ENCODE results near the gene PRR5L.

The PRR5L gene

DNA sequence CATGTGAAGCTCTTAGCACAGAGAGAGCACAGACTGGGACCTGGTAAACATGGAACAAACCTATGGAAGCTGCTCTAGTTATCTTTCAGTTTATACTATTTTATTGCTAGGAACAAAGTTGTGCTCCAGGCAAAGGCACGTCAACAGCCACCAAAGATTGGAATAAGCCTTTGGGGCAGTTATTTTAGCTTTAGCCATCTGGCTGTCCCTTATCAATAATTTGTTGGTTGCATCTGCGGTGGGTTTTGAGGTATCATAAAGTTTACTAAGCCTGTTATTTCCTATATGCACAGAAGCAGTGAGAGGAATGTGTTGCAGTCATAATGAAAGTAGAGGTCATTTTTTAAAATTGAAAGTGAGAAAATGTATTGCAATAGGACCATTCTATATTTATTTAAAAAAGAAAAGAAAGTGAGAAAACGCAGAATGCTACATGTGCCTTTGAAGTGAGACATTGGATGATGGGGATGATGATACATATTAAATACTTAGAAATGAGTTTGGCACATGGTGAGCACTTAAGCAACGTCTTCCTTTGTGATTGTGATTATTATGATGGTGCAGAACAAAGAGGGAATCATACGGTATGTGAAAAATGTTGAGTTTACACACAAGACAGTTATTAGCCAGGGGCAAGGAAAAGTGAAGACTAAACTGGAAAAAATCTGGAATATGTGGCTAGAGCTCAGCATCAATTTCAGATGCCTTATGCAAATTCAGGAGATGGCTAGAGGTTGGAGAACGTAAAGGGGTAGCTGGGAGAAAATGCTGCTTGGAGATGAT is 58.3 kb downstream of the PRR5L start:
- no peak for DNase-seq (ENCODE audit: low read depth in 2 of 2, low spot score in 1 of 2)

- no peak for DNase-seq (ENCODE audit: low read depth in 2 of 2, low spot score in 1 of 2)
These were observed 60.1 kb downstream of the PRR5L start for GRCh38 chr11:36356201-36356600.

- DNase-seq (ENCODE audit: low read depth in 2 of 2, low spot score in 1 of 2): no peak
These were observed 61.7 kb downstream of the PRR5L start for GRCh38 chr11:36357831-36358230.

DNA sequence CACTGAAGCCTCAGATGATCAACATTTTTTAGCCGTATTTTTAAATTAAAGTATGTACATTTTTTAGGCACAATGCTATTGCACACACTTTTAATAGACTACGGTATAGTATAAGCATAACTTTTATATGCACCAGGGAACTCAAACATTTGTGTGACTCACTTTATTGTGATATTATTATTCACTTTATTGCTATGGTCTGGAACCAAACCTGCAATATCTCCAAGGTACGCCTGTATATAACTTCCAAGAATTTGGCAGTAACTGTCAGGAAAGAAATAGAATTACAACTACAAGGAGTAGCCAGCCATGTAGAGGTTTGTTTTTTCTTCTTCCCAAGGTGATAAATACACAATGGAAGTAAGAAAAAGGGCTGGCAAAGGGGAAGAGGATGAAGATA is 62.3 kb downstream of the PRR5L start:
- DNase-seq (ENCODE audit: low read depth in 2 of 2, low spot score in 1 of 2): no peak

DNA sequence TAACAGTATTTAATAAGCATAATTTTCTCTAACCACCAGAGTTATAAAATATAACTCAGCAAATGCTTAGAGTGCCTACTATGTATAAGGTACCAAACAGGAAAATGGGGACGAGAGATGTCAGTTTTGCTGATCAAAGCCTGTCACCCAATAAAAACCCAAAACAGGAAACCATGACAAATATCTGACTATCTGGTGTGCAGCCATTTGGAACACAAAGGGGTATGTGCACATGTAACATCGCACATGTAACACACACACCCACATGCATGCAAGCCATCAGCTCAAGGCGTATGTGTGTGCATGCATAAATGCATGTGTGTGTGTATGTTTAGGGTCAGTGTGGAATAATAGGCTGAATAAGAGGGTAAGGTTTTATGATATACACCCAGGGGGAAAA is 64.2 kb downstream of the PRR5L start:
- no peak for DNase-seq (ENCODE audit: low read depth in 2 of 2, low spot score in 1 of 2)

DNA sequence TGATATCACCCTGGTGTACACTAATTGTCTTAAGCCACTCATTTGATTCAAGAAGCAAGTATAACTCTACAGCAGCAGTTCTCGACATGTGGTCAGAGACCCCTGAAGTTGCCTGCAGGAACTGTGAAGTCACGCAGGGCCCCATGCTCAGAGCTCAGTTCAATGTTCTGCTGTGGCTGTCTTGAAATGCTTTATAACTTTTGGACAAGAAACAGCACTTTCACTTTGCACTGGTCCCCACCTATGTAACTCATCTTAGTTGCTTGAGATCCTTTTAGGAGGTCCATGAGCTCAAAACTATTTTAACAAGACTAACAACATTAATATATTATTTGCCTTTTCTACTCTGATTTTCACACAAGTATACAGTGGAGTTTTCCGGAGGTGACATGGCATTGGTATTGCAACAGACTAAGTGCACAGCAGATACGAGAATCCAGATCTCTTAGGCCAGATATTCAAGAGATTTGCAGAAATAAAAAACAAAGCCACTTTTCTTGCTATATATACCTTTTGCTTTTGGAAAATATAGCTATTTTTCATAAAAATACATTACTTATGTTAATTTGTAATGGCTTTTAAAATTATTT is 64.8 kb downstream of the PRR5L start:
- DNase-seq (ENCODE audit: low read depth in 2 of 2, low spot score in 1 of 2): no peak

- no peak for DNase-seq (ENCODE audit: low read depth in 2 of 2, low spot score in 1 of 2)
These were observed 65.4 kb downstream of the PRR5L start for GRCh38 chr11:36361472-36361871.

GRCh38 chr11:36361901-36362391 is 65.9 kb downstream of the PRR5L start:
- DNase-seq (ENCODE audit: low read depth in 2 of 2, low spot score in 1 of 2): no peak

GRCh38 chr11:36362902-36363301 is 66.8 kb downstream of the PRR5L start:
- no peak for DNase-seq (ENCODE audit: low read depth in 2 of 2, low spot score in 1 of 2)

DNA sequence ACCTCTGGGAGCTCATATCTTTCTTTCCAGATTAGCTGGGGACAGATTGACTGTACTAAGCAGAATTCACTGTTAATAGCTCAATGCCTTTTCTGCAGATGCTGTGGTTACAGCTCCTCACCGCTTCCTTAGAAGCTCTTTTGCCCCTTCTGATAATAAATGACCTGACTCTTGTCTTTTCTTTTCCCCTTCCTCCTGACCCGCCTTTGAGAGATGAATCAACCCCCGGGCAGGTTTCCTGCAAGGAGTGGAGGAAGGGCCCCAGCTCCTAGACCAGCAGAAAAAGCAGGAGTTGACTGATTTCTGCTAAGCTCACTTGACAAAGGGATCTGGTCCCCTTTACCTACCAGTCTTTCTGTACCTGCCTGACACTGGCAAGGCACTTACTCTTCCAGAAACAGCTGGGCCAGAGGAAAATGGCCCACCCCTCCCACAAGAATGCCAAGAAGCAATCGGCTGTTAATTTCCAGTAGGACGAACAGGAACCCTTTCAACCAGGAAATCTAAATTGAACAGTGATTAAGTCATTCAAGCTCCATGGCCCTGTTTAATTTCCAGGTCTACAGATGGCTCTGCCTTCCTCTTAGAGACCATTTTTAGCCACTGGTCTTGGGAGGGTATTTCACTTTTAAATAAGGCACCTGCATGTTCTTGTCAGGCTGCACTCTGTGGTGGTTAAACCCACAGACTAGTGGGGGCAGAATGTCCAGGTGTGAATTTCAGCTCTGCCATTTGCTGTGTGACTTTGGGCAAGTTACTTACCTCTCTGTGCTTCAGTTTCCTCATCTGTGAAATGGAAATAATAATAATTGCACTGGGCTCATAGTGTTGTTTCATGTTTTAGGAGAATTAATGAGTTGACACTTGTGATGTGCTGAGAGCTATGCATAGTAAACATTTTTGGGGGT is 67.5 kb downstream of the PRR5L start:
- no peak for DNase-seq (ENCODE audit: low read depth in 2 of 2, low spot score in 1 of 2)

- DNase-seq (ENCODE audit: low read depth in 2 of 2, low spot score in 1 of 2): no peak
These were observed 68.7 kb downstream of the PRR5L start for GRCh38 chr11:36364551-36365325.

- DNase-seq (ENCODE audit: low read depth in 2 of 2, low spot score in 1 of 2): no peak
These were observed 69.8 kb downstream of the PRR5L start for GRCh38 chr11:36365907-36366306.

DNA sequence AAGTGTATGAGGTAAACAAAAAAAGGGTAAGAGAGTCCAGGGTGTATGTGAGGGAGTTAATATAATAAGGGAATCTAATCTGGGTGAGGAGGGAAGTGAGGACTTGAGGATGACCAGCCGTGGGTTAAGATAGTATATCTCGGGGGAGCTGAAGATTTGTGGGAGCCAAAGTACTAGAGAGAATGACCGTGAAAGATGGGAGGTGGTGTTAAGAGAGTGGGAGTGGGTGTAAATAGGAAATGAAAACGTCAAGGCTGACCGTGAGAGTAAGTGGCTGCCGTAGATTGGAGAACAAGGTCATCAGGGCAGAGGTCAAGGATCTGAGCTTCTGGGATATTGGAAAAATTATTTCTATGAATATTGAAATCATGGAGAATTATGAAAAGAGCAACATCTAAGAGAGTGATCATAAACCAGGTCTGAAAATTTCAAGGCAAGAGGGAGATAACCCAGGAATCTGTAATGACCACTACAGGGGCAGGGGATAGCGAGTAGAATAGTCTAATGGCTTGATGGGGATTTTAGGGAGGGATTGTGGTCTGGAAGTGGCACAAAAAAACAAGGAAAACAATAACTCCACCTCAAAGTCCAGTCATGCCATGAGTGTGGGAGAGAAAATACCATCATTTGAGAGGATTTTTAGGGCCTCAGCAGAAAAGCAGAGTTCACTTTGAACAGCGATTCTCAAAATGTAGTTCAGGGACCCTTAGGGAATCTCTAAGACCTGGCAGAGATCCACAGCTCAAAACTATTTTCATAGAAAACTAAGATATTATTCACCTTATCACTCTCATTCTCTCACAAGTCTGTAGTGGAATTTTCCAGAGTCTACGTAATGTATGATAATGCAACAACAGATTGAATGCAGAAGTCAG is 72.0 kb downstream of the PRR5L start:
- no peak for DNase-seq (ENCODE audit: low read depth in 2 of 2, low spot score in 1 of 2)

DNA sequence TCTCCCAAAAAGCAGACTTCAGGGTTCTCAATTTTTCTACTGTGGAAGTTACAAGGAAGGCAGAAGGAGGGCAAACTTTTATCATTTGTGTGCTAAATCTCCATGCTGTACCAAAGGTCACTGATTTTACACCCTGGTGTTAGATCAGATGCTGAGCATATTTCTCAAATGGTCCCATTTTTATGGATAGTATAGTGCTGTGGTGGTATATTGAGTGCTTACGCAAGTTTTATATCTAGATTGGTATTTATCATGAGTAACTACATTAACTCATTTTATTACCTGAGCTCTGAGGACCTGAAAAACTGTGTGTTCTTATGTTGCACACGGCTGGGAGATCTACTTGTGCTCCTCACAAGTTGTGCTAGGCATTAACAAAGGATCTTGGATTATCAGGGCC is 75.1 kb downstream of the PRR5L start:
- no peak for DNase-seq (ENCODE audit: low read depth in 2 of 2, low spot score in 1 of 2)

DNA sequence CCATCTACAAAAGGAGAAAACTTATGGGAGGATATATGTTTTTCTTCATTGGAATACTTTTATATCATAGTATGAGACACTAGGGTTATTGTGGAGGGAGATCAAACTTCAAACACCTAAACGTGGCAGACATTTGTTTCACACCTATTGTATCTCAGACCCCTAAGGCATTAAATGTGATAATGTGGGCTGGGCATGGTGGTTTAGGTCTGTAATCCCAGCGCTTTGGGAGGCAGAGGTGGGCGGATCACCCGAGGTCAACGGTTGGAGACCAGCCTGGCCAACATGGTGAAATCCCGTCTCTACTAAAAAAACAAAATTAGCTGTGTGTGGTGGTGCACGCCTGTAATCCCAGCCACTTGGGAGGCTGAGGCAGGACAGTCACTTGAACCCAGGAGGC is 75.5 kb downstream of the PRR5L start:
- no peak for DNase-seq (ENCODE audit: low read depth in 2 of 2, low spot score in 1 of 2)

DNA sequence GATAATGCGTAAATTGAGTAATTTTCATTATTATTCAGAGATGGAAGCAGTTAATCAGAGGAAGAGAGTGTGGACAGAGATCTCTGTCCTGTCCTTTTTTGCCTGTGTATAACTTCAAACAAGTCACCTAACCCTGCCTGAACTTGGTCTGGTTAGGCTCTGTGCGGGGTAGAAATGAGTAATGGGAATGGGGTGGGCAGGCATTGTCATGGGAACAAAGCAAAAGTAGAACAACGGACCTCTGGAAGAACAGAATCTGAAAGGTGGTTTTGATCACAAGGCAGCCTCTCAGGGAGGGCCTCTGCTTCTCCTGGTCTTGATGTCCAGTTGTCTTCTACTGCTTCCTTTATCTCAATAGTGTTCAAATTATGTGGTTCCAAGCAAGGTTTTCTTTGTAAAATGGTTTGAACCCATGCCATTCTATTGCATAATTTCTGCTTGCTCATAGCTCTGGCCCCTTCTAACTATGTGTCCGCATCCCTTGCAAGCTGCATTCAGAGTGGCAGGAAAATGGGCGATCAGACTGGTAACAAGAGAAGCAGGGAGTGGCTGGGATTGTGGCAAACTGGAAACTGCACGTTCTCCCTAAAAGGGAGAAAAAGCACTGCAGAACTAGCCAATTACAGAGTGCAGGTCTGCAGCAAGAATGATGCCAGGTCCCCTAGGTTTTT is 76.1 kb downstream of the PRR5L start:
- DNase-seq (ENCODE audit: low read depth in 2 of 2, low spot score in 1 of 2): no peak

- no peak for DNase-seq (ENCODE audit: low read depth in 2 of 2, low spot score in 1 of 2)
These were observed 77.2 kb downstream of the PRR5L start for GRCh38 chr11:36373016-36374010.

DNA sequence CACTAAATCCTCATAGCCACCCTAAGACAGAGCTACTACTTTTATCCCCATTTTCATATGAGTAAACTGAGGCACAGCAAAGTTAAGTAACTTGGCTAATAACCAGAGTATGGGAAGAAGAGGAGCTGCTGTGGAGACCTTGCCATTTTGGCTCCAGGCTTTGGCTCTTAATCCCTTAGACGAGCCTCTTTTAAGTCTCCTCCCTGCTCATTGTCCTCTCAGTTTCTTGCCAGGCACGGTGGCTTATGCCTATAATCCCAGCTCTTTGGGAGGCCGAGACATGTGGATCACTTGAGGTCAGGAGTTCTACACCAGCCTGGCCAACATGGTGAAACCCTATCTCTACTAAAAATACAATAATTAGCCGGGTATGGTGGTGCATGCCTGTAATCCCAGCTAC is 78.6 kb downstream of the PRR5L start:
- DNase-seq (ENCODE audit: low read depth in 2 of 2, low spot score in 1 of 2): no peak
